Calu3 (cell line): ENCODE results near the gene REELD1. TPM values are rescaled to one million over a fixed set of nuclear protein-coding genes. Genes with fewer than 3 reads are reported as not detected.

ENCODE experiments used
- BruUV-seq: library from RNA; stranded (reverse); fragments of 400-500 nt; replicated peaks from 2 replicates; lab custom pipeline; 2021; lab: Mats Ljungman, UMichigan
- CTCF ChIA-PET: fragments of 300-600 bp; sonication (Branson Sonifier 250); formaldehyde crosslinking; loops from one replicate; lab custom pipeline; 2022; ENCODE audit warnings: antibody characterized with exemption; lab: Charles Lee
- DNase-seq: peaks from one replicate; pipeline ENCODE4 v3.0.0; 2022
- H3K27ac Mint-ChIP-seq: one replicate; pipeline ENCODE4 v1.8.0; 2022; ENCODE audit warnings: mixed read lengths; ENCODE audit not compliant: unreplicated experiment
- H3K27me3 Mint-ChIP-seq: one replicate; pipeline ENCODE4 v1.8.0; 2022; ENCODE audit warnings: mixed read lengths; ENCODE audit not compliant: unreplicated experiment
- H3K36me3 Mint-ChIP-seq: one replicate; pipeline ENCODE4 v1.8.0; 2022; ENCODE audit warnings: mild to moderate bottlenecking, moderate library complexity, mixed read lengths; ENCODE audit not compliant: insufficient read depth, unreplicated experiment
- H3K4me1 Mint-ChIP-seq: one replicate; pipeline ENCODE4 v1.8.0; 2022; ENCODE audit warnings: mild to moderate bottlenecking, low read depth, mixed read lengths; ENCODE audit not compliant: unreplicated experiment
- H3K4me3 Mint-ChIP-seq: one replicate; pipeline ENCODE4 v1.8.0; 2022; ENCODE audit warnings: mild to moderate bottlenecking, low read depth, moderate library complexity, mixed read lengths; ENCODE audit not compliant: unreplicated experiment
- H3K9me3 Mint-ChIP-seq: one replicate; pipeline ENCODE4 v1.8.0; 2022; ENCODE audit warnings: low read depth, mixed read lengths; ENCODE audit not compliant: unreplicated experiment
- intact Hi-C: fragments of 100-400 bp; cut with micrococcal nuclease; formaldehyde crosslinking; loops from one replicate; pipeline ENCODE4 v1.10.0; 2022; ENCODE audit not compliant: unreplicated experiment
- total RNA-seq: library from RNA; stranded (reverse); gene quantifications from 2 replicates; pipeline ENCODE4 v1.2.3, GENCODE V29; 2022
- TF ChIP-seq, protein P1 (sequence below): fragments of 200-600 bp; IDR thresholded peaks from one replicate; pipeline ENCODE4 v1.8.0; 2022; ENCODE audit warnings: antibody characterized with exemption; ENCODE audit not compliant: unreplicated experiment

REELD1 gene
- total RNA-seq, 1 experiment from 2014 or later, result not detected

DNA sequence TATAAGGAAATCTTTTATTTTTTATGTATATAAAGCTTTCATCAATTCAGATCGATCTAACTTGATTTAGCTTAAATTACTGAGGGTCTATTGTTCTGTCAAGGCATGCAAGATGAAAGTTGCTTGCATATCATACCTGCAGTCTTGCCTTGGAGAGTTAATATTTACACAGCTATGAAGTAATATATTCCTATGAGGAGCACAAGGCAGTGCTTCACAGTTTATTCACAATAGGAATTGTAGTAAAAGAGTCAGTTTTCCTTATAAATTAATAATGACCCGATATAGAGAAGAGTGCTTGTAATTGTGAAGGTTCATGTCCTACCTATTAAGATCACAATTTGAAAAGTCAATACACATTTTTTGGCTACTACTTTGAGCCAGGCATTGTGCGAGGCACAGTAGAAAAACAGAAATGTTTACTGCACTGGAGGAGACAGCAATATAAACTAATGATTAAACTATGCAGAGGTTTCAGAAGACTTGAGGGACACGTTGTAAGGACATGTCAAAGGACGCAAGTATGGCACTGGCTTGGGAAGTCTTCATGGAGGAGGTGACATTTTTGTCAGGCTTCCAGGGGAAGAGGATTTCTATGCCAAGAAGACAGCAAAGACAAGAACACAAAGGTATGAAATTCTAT lies 38.8 kb downstream of the REELD1 start:
- DNase-seq, result no peak
- H3K36me3 Mint-ChIP-seq, result no peaks in the 10 kb centered on the region
- H3K9me3 Mint-ChIP-seq, result no peaks in the 10 kb centered on the region
- no peaks in the 10 kb centered on the region for H3K27me3 Mint-ChIP-seq
- intact Hi-C loops, result no loop called here
- CTCF ChIA-PET, result no interaction called here
- no TSS peak for BruUV-seq
- H3K4me3 Mint-ChIP-seq, result no peak overlapping the region
- no peak overlapping the region for H3K27ac Mint-ChIP-seq
- TF ChIP-seq, protein P1, sequence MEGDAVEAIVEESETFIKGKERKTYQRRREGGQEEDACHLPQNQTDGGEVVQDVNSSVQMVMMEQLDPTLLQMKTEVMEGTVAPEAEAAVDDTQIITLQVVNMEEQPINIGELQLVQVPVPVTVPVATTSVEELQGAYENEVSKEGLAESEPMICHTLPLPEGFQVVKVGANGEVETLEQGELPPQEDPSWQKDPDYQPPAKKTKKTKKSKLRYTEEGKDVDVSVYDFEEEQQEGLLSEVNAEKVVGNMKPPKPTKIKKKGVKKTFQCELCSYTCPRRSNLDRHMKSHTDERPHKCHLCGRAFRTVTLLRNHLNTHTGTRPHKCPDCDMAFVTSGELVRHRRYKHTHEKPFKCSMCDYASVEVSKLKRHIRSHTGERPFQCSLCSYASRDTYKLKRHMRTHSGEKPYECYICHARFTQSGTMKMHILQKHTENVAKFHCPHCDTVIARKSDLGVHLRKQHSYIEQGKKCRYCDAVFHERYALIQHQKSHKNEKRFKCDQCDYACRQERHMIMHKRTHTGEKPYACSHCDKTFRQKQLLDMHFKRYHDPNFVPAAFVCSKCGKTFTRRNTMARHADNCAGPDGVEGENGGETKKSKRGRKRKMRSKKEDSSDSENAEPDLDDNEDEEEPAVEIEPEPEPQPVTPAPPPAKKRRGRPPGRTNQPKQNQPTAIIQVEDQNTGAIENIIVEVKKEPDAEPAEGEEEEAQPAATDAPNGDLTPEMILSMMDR, result no peak
- peaks cover 18% of the 10 kb centered on the region for H3K4me1 Mint-ChIP-seq

DNA sequence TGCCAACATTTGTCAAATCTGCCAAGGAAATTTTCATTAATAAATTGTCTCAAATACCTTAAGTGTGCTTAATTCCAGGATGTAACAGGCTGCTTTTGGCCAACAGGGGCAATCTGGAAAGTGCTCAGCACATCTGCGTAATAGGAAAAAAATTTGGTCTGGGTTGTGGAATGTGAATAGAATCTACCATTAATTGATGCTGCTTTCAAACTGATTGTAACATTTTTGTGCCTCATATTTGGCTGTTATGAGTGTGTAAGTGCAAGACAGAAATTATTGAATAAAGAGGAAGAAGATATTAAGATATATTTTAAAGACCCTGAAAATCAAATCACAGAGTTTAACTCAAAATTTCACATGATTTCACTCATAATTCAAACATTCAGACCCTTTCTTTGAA lies 41.1 kb downstream of the REELD1 start:
- no peak overlapping the region for H3K27ac Mint-ChIP-seq
- no peaks in the 10 kb centered on the region for H3K9me3 Mint-ChIP-seq
- H3K4me3 Mint-ChIP-seq, result no peak overlapping the region
- DNase-seq, result no peak
- no peaks in the 10 kb centered on the region for H3K36me3 Mint-ChIP-seq
- peaks cover 14% of the 10 kb centered on the region for H3K4me1 Mint-ChIP-seq
- TF ChIP-seq, protein P1, result no peak
- CTCF ChIA-PET, result no interaction called here
- intact Hi-C loops, result no loop called here
- no peaks in the 10 kb centered on the region for H3K27me3 Mint-ChIP-seq
- no TSS peak for BruUV-seq

DNA sequence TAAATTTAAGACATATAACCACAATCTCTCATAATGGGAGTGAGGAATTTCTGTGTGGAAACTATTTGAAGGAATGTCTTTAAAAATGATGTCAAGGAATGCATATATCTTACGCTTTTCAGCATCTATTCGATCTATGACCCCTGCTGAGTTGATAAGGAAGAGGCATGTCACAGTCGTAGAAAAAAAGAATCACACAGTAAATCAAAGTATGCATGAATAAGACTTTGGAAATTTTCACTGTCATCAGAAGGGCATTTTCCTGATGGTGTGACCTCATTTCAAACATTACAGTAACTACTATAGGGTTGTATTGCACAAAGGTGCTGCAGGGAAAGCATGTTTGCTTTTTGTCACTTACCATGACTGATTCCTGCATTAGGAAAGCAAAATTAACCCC lies 41.5 kb downstream of the REELD1 start:
- no peak overlapping the region for H3K27ac Mint-ChIP-seq
- DNase-seq, result no peak

GRCh38 chr4:146256328-146256727 lies 42.0 kb downstream of the REELD1 start:
- H3K9me3 Mint-ChIP-seq, result no peaks in the 10 kb centered on the region
- no TSS peak for BruUV-seq
- H3K36me3 Mint-ChIP-seq, result peaks cover 6% of the 10 kb centered on the region
- H3K4me3 Mint-ChIP-seq, result no peak overlapping the region
- no peak for DNase-seq
- no peaks in the 10 kb centered on the region for H3K27me3 Mint-ChIP-seq
- TF ChIP-seq, protein P1, result no peak
- CTCF ChIA-PET, result no interaction called here
- H3K27ac Mint-ChIP-seq, result no peak overlapping the region
- intact Hi-C loops, result no loop called here
- H3K4me1 Mint-ChIP-seq, result peaks cover 18% of the 10 kb centered on the region

More for the DNA sequence above, 41.5 kb downstream of the REELD1 start:
- H3K4me3 Mint-ChIP-seq, result no peak overlapping the region
- H3K9me3 Mint-ChIP-seq, result no peaks in the 10 kb centered on the region
- peaks cover 2% of the 10 kb centered on the region for H3K36me3 Mint-ChIP-seq
- H3K27me3 Mint-ChIP-seq, result no peaks in the 10 kb centered on the region
- TF ChIP-seq, protein P1, result no peak
- no TSS peak for BruUV-seq
- H3K4me1 Mint-ChIP-seq, result peaks cover 14% of the 10 kb centered on the region
- CTCF ChIA-PET, result no interaction called here
- intact Hi-C loops, result no loop called here
